Keratinocyte (primary cell): Measurements from ENCODE around the gene HYDIN. TPM values are rescaled to one million over a fixed set of nuclear protein-coding genes. Genes with fewer than 3 reads are reported as not detected.

Source experiments
- DNase-seq: peaks from one replicate; pipeline ENCODE4 v3.0.0-alpha.2; 2011; ENCODE audit warnings: low read depth, missing footprints, low spot score
- FAIRE-seq: peaks from 2 replicates; lab custom pipeline; 2011; peaks lifted over from hg19 to GRCh38; lab: Jason Lieb, UNC
- H2AFZ ChIP-seq: 2 replicates; pipeline ENCODE4 v1.6.0; 2012; ENCODE audit warnings: low read length, control low read depth, inconsistent platforms; ENCODE audit not compliant: control insufficient read depth
- H3K27ac ChIP-seq: 2 replicates; pipeline ENCODE4 v1.5.1; 2011; ENCODE audit warnings: low read length; ENCODE audit not compliant: control insufficient read depth, insufficient read depth
- H3K27me3 ChIP-seq: 3 replicates; pipeline ENCODE4 v1.6.0; 2011; ENCODE audit warnings: low read length; ENCODE audit not compliant: control insufficient read depth, insufficient read depth; ENCODE audit errors: extremely low read depth
- H3K36me3 ChIP-seq, 2 experiments: 2 replicates in 1 of 2; 3 replicates in 1 of 2; pipeline ENCODE4 v1.5.1; 2011; ENCODE audit warnings: low read length in 2 of 2, mild to moderate bottlenecking in 1 of 2; ENCODE audit not compliant: control insufficient read depth in 2 of 2, insufficient read depth in 2 of 2; ENCODE audit errors: extremely low read depth in 1 of 2
- H3K4me1 ChIP-seq: 3 replicates; pipeline ENCODE4 v1.5.1; 2011; ENCODE audit warnings: low read length; ENCODE audit not compliant: control insufficient read depth, insufficient read depth; ENCODE audit errors: extremely low read depth
- H3K4me2 ChIP-seq: 3 replicates; pipeline ENCODE4 v1.6.0; 2011; ENCODE audit warnings: low read depth, low read length; ENCODE audit not compliant: control insufficient read depth, insufficient read depth; ENCODE audit errors: extremely low read depth
- H3K4me3 ChIP-seq, 3 experiments: fragments of 200-600 bp in 1 of 3; sonication (generic) in 1 of 3; 2 replicates in 2 of 3; 3 replicates in 1 of 3; pipeline ENCODE4 v1.5.1; 2011 to 2016; ENCODE audit warnings: low read length in 3 of 3, mild to moderate bottlenecking in 3 of 3, control low read depth in 2 of 3, inconsistent platforms in 1 of 3, low read depth in 1 of 3, mixed read lengths in 1 of 3, mixed run types in 1 of 3, moderate library complexity in 1 of 3; ENCODE audit not compliant: control insufficient read depth in 2 of 3, insufficient read depth in 2 of 3; ENCODE audit errors: extremely low read depth in 1 of 3
- H3K79me2 ChIP-seq: 2 replicates; pipeline ENCODE4 v1.6.0; 2012; ENCODE audit warnings: low read length; ENCODE audit not compliant: control insufficient read depth, insufficient read depth
- H3K9ac ChIP-seq: 3 replicates; pipeline ENCODE4 v1.6.0; 2011; ENCODE audit warnings: low read length; ENCODE audit not compliant: control insufficient read depth, insufficient read depth; ENCODE audit errors: extremely low read depth
- H3K9me1 ChIP-seq: 3 replicates; pipeline ENCODE4 v1.6.0; 2011; ENCODE audit warnings: low read length; ENCODE audit not compliant: control insufficient read depth, insufficient read depth; ENCODE audit errors: extremely low read depth
- H3K9me3 ChIP-seq: 2 replicates; pipeline ENCODE4 v1.5.1; 2012; ENCODE audit warnings: low read depth, low read length; ENCODE audit not compliant: control insufficient read depth
- H4K20me1 ChIP-seq: 3 replicates; pipeline ENCODE4 v1.6.0; 2011; ENCODE audit warnings: low read length; ENCODE audit not compliant: control insufficient read depth, insufficient read depth; ENCODE audit errors: extremely low read depth
- EZH2 ChIP-seq: IDR thresholded peaks from one replicate; pipeline ENCODE4 v1.6.1; 2012; ENCODE audit warnings: inconsistent platforms, mild to moderate bottlenecking, low read length, moderate library complexity
- dilution Hi-C: fragments of 300-500 bp; cut with MboI; formaldehyde crosslinking; loops from one replicate; pipeline ENCODE4 v1.7.0; 2020; ENCODE audit warnings: low sequenced_read_pairs; ENCODE audit not compliant: extremely low pct_ligation_motif_present
- polyA plus RNA-seq, 5 experiments: library from polyadenylated mRNA; depleted of rRNA in 3 of 5; stranded (reverse) in 3 of 5; stranded (forward) in 1 of 5; unstranded in 1 of 5; fragments of >200 nt; gene quantifications; 1 replicate in 1 of 5; 2 replicates in 3 of 5; 3 replicates in 1 of 5; pipeline versions ENCODE4 v1.2.1 to v1.2.3, GENCODE V29; 2011 to 2012; ENCODE audit warnings: missing spikeins in 2 of 5, low read depth in 1 of 5, low replicate concordance in 1 of 5
- TF ChIP-seq, protein P1 (sequence below), 3 experiments: IDR thresholded peaks in 1 of 3; conservative IDR thresholded peaks in 1 of 3; optimal IDR thresholded peaks in 1 of 3; 2 replicates in 2 of 3; 3 replicates in 1 of 3; pipeline versions ENCODE3 to v1.5.1; 2011; ENCODE audit warnings: low read length in 3 of 3, mild to moderate bottlenecking in 3 of 3, moderate library complexity in 2 of 3, control low read depth in 1 of 3, inconsistent platforms in 1 of 3; ENCODE audit not compliant: insufficient read depth in 2 of 3; ENCODE audit errors: extremely low read depth in 1 of 3

The HYDIN gene
- polyA plus RNA-seq, 1 donor (not counting 4 experiments of a cell fraction or from before 2014, with no cell fraction given): 0.49 TPM

DNA sequence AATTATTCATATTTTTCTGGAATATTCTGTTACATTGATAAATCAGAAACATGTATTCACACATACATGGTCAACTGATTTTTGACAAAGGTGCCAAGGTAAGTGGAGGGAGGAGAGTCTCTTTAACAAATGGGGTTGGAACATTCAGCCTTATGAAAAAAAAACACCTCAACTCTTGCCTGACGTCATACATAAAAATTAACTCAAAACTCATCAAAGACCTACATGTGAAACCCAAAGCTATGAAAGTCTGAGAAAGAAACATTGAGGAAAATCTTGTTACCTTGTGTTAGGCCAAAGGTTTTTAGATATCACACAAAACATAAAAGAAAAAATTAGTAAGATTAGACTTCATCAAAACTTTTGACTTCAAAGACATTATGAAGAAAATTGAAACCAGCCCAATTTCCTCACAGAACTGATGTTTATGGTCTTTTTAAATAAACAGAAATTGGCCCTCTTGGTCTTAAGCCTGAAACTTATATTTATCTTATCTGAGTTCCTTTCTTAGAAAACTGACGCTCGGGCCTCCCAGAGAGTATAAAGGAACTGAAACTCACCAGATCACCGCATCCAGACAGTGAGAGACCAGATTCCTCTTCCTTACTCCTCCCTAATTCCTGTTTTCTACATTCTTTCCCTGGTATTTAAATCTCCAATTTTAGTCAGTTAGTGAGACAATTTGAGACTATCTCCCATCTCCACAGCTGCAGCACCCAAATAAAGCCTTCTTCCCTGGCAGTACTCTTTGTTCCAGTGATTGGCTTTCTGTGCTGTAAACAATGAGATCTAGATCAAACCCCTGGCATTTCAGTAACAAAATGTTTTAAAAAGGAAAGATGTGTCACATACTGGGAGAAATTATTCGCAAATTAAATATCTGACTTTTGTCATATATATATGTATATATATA lies 4.0 kb downstream of the HYDIN start:
- dilution Hi-C loops: no loop called here
- DNase-seq (no peak), FAIRE-seq (no peak)

GRCh38 chr16:71225145-71225544 lies 5.4 kb downstream of the HYDIN start:
- FAIRE-seq: no peak
- Histone ChIP-seq H4K20me1 (no peaks in the 10 kb centered on the region), H3K9me3 (no peaks in the 10 kb centered on the region), H3K9me1 (no peaks in the 10 kb centered on the region), H3K9ac (no peak overlapping the region), H3K4me3 (no peak overlapping the region), H3K4me2 (no peak overlapping the region), H3K27me3 (no peaks in the 10 kb centered on the region), H3K79me2 (no peaks in the 10 kb centered on the region), H2AFZ (no peak overlapping the region), H3K4me1 (no peaks in the 10 kb centered on the region), H3K27ac (no peak overlapping the region), H3K36me3 (no peaks in the 10 kb centered on the region)
- dilution Hi-C loops: no loop called here
- TF ChIP-seq EZH2: no peak
- TF ChIP-seq, protein P1, sequence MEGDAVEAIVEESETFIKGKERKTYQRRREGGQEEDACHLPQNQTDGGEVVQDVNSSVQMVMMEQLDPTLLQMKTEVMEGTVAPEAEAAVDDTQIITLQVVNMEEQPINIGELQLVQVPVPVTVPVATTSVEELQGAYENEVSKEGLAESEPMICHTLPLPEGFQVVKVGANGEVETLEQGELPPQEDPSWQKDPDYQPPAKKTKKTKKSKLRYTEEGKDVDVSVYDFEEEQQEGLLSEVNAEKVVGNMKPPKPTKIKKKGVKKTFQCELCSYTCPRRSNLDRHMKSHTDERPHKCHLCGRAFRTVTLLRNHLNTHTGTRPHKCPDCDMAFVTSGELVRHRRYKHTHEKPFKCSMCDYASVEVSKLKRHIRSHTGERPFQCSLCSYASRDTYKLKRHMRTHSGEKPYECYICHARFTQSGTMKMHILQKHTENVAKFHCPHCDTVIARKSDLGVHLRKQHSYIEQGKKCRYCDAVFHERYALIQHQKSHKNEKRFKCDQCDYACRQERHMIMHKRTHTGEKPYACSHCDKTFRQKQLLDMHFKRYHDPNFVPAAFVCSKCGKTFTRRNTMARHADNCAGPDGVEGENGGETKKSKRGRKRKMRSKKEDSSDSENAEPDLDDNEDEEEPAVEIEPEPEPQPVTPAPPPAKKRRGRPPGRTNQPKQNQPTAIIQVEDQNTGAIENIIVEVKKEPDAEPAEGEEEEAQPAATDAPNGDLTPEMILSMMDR (optimal IDR thresholded peaks at IDR 0.05 in 1 of 3, IDR thresholded peaks at IDR 0.05 in 1 of 3, conservative IDR thresholded peaks at IDR 0.05 in 1 of 3; ENCODE audit: extremely low read depth in 1 of 3, insufficient read depth in 2 of 3, low read length in 3 of 3): no peak
- no peak for DNase-seq

More for the DNA sequence above, 4.0 kb downstream of the HYDIN start:
- no peak overlapping the region for H3K27ac ChIP-seq
- H2AFZ ChIP-seq: no peak overlapping the region
- H3K9ac ChIP-seq: no peak overlapping the region
- H3K4me3 ChIP-seq: no peak overlapping the region
- H3K79me2 ChIP-seq: no peaks in the 10 kb centered on the region
- no peaks in the 10 kb centered on the region for H3K9me3 ChIP-seq
- H4K20me1 ChIP-seq: no peaks in the 10 kb centered on the region
- no peaks in the 10 kb centered on the region for H3K4me1 ChIP-seq
- no peaks in the 10 kb centered on the region for H3K27me3 ChIP-seq
- TF ChIP-seq EZH2: no peak
- TF ChIP-seq, protein P1 (optimal IDR thresholded peaks at IDR 0.05 in 1 of 3, IDR thresholded peaks at IDR 0.05 in 1 of 3, conservative IDR thresholded peaks at IDR 0.05 in 1 of 3; ENCODE audit: extremely low read depth in 1 of 3, insufficient read depth in 2 of 3, low read length in 3 of 3): no peak
- H3K36me3 ChIP-seq: no peaks in the 10 kb centered on the region
- H3K4me2 ChIP-seq: no peak overlapping the region
- no peaks in the 10 kb centered on the region for H3K9me1 ChIP-seq
